ENCODE measurements around the gene MPP3. TPM values are rescaled to one million over a fixed set of nuclear protein-coding genes. Genes with fewer than 3 reads are reported as not detected.
A peak's percentile ranks its signal among the peaks of the same experiment; 100 is the strongest.

The MPP3 gene
- total RNA-seq, 2 experiments from 2014 or later, result 0.27 to 0.31 TPM

DNA sequence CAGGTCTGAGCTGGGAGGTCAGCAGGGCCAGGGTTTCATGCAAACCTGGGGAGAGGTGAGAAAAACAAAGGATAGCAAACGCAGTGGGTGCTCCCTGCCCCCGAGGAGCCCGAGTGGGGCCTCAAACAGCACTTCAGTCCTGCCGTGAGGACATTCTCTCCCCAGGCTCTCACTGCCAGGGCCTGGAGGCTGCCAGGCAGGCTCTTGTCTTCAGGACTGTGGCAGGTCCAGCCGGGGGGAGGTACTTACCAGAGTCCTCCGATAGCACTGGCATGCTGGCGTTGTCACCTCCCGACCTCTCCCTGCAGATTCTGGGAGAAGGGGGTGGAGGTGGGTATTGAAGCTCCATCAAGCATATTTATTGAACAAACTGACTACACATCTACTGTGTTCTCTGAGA is 1.3 kb downstream of the MPP3 start:
- Mint-ChIP-seq H3K27me3 (peaks cover 31% of the 10 kb centered on the region), H3K27ac (no peak overlapping the region), H3K4me3 (no peak overlapping the region), H3K4me1 (ENCODE audit: low read depth) (peaks cover 7% of the 10 kb centered on the region), H3K36me3 (ENCODE audit: low read depth) (no peaks in the 10 kb centered on the region), H3K9me3 (no peaks in the 10 kb centered on the region)
- ATAC-seq, result no peak
- TF ChIP-seq, protein P1, sequence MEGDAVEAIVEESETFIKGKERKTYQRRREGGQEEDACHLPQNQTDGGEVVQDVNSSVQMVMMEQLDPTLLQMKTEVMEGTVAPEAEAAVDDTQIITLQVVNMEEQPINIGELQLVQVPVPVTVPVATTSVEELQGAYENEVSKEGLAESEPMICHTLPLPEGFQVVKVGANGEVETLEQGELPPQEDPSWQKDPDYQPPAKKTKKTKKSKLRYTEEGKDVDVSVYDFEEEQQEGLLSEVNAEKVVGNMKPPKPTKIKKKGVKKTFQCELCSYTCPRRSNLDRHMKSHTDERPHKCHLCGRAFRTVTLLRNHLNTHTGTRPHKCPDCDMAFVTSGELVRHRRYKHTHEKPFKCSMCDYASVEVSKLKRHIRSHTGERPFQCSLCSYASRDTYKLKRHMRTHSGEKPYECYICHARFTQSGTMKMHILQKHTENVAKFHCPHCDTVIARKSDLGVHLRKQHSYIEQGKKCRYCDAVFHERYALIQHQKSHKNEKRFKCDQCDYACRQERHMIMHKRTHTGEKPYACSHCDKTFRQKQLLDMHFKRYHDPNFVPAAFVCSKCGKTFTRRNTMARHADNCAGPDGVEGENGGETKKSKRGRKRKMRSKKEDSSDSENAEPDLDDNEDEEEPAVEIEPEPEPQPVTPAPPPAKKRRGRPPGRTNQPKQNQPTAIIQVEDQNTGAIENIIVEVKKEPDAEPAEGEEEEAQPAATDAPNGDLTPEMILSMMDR (IDR thresholded peaks at IDR 0.05), result no peak
- intact Hi-C loops (cut with micrococcal nuclease), result no loop called here
- ChIA-PET POLR2A (interaction anchor here (1.0 kb wide), 1 partner anchor 15 kb away, joined by 5 read pairs; the partner anchor contains the start of gene CD300LG), CTCF (interaction anchor here (1.1 to 1.2 kb wide), 2 partner anchors 14 to 256 kb away, joined by 3 to 6 read pairs; no protein-coding TSS in a partner anchor)
- no peak for DNase-seq

DNA sequence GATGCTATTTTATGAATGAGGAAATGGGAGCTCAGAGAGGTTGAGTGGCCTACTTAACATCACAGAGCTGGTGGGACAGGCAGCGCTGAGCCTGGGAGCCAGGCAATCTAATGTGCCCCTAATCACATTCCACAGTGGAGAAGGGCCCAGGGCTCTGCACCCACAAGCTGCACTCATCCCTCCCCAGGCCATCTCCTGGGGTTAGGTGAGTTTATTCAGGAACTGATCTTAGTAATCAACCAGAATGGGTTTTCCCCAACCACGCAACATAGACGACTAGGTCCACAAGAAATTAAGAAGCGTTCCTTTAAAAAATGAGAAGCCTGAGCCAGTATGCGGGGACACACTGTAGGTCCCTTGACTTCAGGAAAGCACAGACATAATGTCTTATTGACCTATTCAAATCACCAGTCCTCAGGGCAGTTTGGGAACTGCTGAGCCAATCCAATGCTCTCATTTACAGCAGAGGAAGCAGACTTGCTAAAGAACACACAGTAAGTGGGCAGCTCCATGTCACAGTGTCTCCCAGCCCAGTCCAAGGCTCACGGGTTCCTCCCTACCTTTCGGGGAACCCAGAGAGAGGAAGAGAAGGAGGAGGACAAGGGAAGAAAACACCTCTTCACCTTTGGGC is 2.3 kb downstream of the MPP3 start:
- Mint-ChIP-seq H3K27me3 (peaks cover 25% of the 10 kb centered on the region), H3K4me3 (no peak overlapping the region), H3K36me3 (ENCODE audit: low read depth) (no peaks in the 10 kb centered on the region), H3K9me3 (no peaks in the 10 kb centered on the region), H3K27ac (no peak overlapping the region), H3K4me1 (ENCODE audit: low read depth) (peaks cover 7% of the 10 kb centered on the region)
- intact Hi-C loops (cut with micrococcal nuclease), result no loop called here
- peak; percentile 19 for DNase-seq
- ChIA-PET CTCF (interaction anchor here (1.2 to 5.6 kb wide), 3 partner anchors 11 to 255 kb away, joined by 3 to 29 read pairs (median 3); partner anchors contain the start of gene CD300LG), POLR2A (no interaction called here)
- ATAC-seq, result peak; percentile 43
- TF ChIP-seq, protein P1 (IDR thresholded peaks at IDR 0.05), result no peak

DNA sequence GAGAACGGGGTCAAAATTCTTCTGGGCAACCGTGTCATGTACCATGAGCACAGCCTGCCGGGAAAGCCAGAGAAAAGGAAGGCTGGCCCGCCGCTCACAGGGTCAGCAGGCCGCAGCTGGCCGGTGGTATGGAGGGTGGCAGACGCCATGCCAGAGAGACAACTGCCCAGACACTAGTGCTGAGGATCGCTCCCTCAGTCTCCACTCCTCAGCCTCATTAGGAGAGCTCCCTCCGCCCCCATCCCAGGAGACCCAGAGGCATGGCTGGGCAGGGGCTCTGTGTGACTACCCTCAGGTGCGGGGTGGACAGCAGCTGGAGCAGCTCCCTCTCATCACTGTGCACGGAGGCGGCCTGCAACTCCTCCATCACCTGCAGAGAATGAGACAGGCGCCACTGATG is 3.2 kb downstream of the MPP3 start:
- intact Hi-C loops (cut with micrococcal nuclease), result no loop called here
- Mint-ChIP-seq H3K4me3 (no peak overlapping the region), H3K27me3 (peaks cover 23% of the 10 kb centered on the region), H3K9me3 (no peaks in the 10 kb centered on the region), H3K36me3 (ENCODE audit: low read depth) (no peaks in the 10 kb centered on the region), H3K27ac (no peak overlapping the region), H3K4me1 (ENCODE audit: low read depth) (peaks cover 7% of the 10 kb centered on the region)
- DNase-seq (no peak), ATAC-seq (no peak)
- ChIA-PET CTCF (interaction anchor here (1.2 to 5.6 kb wide), 3 partner anchors 10 to 49 kb away, joined by 3 to 29 read pairs (median 4); partner anchors contain the start of gene CD300LG), POLR2A (no interaction called here)
- TF ChIP-seq, protein P1 (IDR thresholded peaks at IDR 0.05), result no peak

DNA sequence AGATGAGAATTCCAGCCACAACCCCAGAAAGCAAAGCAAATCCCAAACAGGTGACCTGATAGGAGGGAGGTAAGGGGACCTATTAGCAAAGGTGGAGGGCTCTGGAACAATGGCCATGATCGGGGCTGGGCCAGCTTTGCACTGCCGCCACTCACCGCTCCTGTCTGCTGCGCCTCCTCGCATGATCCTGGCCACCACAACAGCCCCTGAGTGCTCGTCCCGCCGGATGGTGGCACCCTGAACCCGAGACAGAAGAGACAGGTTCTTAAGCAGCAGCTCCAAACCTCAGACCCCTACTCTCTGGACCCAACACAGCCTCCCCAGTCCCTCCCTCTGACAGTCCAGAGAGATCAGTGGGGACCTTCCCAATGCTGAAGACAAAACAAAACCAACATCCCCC is 5.3 kb downstream of the MPP3 start:
- ChIA-PET POLR2A (interaction anchor here (0.9 to 1.0 kb wide), 2 partner anchors 11 to 15 kb away, joined by 3 read pairs; no protein-coding TSS in a partner anchor), CTCF (interaction anchor here (1.0 to 5.6 kb wide), 2 partner anchors 18 to 67 kb away, joined by 3 to 29 read pairs; partner anchors contain the start of gene CD300LG)
- DNase-seq (no peak), ATAC-seq (no peak)
- Mint-ChIP-seq H3K4me1 (ENCODE audit: low read depth) (peaks cover 3% of the 10 kb centered on the region), H3K4me3 (no peak overlapping the region), H3K9me3 (no peaks in the 10 kb centered on the region), H3K27ac (no peak overlapping the region), H3K36me3 (ENCODE audit: low read depth) (no peaks in the 10 kb centered on the region), H3K27me3 (peaks cover 10% of the 10 kb centered on the region)
- TF ChIP-seq, protein P1 (IDR thresholded peaks at IDR 0.05), result no peak
- intact Hi-C loops (cut with micrococcal nuclease), result no loop called here

DNA sequence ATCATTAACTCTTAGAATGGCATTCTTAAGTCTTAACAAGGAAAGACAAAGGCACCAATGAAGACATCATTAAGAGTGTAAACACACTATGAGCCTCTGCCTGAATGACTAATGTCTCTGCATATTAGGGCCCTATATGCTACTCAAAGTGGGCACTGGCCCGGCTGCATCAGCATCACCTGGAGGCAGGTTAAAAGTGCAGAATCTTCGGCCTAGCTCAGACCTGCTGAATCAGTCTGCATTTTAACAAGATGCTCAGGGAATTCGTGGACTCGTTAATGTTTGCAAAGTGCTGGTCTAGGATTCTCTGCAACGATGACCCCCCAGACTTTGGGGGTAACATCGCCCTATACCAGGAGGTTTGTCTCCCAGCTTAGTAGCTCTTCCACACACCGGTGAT is 6.7 kb downstream of the MPP3 start:
- H3K4me3 Mint-ChIP-seq, result no peak overlapping the region
- no peak overlapping the region for H3K27ac Mint-ChIP-seq
- intact Hi-C loops (cut with micrococcal nuclease), result no loop called here
- DNase-seq (no peak), ATAC-seq (no peak)
- H3K9me3 Mint-ChIP-seq, result no peaks in the 10 kb centered on the region
- POLR2A ChIA-PET, result interaction anchor here (1.0 kb wide), 1 partner anchor 47 kb away, joined by 3 read pairs; the partner anchor contains the start of gene DUSP3
- H3K27me3 Mint-ChIP-seq, result peaks cover 2% of the 10 kb centered on the region
- H3K4me1 Mint-ChIP-seq (ENCODE audit: low read depth), result no peaks in the 10 kb centered on the region
- no peaks in the 10 kb centered on the region for H3K36me3 Mint-ChIP-seq (ENCODE audit: low read depth)
- TF ChIP-seq, protein P1 (IDR thresholded peaks at IDR 0.05), result no peak
- CTCF ChIA-PET, result interaction anchor here (1.0 to 5.6 kb wide), 2 partner anchors 20 to 65 kb away, joined by 3 to 29 read pairs; partner anchors contain the start of gene CD300LG
